Left cardiac atrium (tissue), 4 donors: ENCODE data around the gene SHTN1. TPM values are rescaled to one million over a fixed set of nuclear protein-coding genes. Genes with fewer than 3 reads are reported as not detected.
A peak's percentile ranks its signal among the peaks of the same experiment; 100 is the strongest.

ENCODE experiments used
- ATAC-seq, 2 donors: fragments of 200-7000 bp; cut with Tn5 transposase; one replicate each; pipeline ENCODE4 v1.9.1; 2020; ENCODE audit warnings: mild to moderate bottlenecking in 2 of 2, moderate library complexity in 2 of 2
- DNase-seq: peaks from one replicate; pipeline ENCODE4 v3.0.0-alpha.2; 2020
- intact Hi-C, 2 donors: fragments of 100-400 bp; cut with DNase I; formaldehyde crosslinking; loops; one replicate each; pipeline versions ENCODE4 v1.14.1 to v1.15.1; 2022 to 2023
- long read RNA-seq: library from polyadenylated mRNA; unstranded; transcript quantifications from one replicate; pipeline ENCODE4 v2.0.0, GENCODE V29; 2021
- total RNA-seq, 2 donors: library from RNA; stranded (reverse); fragmentation: NEBNext Ultra II Directional; extraction: Animal tissue kit (Norgen Biotek cat#: 25700); gene quantifications; one replicate each; pipeline ENCODE4 v1.2.1, GENCODE V29; 2021
- donor health status: DM: no; HTN: yes; CAD: no.
- donor health status: DM: no; HTN: yes; CAD: no; lungs with severe emphysema.
- donor health status: DM: yes; HTN: yes; CAD: no.
- donor health status: Dilated cardiomyopathy.

Gene SHTN1, protein sequence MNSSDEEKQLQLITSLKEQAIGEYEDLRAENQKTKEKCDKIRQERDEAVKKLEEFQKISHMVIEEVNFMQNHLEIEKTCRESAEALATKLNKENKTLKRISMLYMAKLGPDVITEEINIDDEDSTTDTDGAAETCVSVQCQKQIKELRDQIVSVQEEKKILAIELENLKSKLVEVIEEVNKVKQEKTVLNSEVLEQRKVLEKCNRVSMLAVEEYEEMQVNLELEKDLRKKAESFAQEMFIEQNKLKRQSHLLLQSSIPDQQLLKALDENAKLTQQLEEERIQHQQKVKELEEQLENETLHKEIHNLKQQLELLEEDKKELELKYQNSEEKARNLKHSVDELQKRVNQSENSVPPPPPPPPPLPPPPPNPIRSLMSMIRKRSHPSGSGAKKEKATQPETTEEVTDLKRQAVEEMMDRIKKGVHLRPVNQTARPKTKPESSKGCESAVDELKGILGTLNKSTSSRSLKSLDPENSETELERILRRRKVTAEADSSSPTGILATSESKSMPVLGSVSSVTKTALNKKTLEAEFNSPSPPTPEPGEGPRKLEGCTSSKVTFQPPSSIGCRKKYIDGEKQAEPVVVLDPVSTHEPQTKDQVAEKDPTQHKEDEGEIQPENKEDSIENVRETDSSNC
- 10 to 100 TPM in 1 of 2 donors, 1 to 10 TPM in 1; 7.0 to 10.7 TPM for total RNA-seq
- long read RNA-seq, full-length matches to known transcripts: 6 of 6 reads
- long read RNA-seq, partial matches to known transcripts: 0 of 6 reads
- long read RNA-seq, other reads (novel, unspliced or antisense): 0 of 6 reads

DNA sequence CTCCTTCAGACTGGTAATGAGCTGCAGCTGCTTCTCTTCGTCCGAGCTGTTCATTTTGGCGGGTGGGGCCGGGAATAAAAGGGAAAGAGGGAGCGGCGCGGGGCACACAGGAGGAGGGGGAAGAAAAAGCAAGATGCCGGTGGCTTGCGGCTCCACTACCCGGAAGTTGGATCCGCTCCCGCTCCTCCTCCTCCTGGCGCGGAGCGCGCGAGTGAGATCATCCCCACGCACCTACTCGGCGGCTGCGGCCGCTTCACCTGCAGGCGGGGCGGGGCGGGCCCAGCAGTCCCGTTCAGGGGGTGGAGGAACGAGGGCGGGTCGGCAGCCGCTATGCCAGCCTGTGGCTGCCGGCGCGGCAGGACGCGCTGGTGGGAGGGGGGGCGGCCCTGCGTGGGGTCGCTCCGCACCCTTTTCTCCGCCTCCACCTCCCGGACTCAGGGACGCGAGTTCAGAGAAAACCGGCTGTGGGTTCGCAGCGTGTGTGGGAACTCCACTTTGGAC, at the start of gene SHTN1:
Gene SHTN1 (minus strand): TSS at position 162 of the 501 bp plus-strand sequence. CDS start 108 bp downstream, at position 54.
- DNase-seq (peak; percentile 65), ATAC-seq (peak; percentile 82 to 95)
- intact Hi-C loops: loop anchor here in 1 of 2 donors (5.0 kb wide), 1 partner anchor 198 kb away; no protein-coding TSS in a partner anchor

DNA sequence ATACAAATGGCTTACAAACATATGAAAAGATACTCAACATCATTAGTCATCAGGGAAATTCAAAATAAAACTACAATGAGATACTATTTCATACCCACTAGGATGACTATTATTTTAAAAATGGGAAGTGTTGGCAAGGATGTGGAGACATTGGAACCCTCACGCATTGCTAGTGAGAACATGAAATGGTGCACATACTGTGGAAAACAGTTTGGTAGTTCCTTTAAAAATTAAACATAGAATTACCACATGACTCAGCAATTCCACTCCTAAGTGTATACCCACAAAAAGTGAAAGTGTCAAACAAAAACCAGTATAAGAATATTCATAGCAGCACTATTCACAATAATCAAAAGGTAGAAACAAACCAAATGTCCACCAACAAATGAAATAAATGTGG, 48.5 kb upstream of the SHTN1 start:
- intact Hi-C loops: no loop called here
- ATAC-seq (no peak), DNase-seq (no peak)

DNA sequence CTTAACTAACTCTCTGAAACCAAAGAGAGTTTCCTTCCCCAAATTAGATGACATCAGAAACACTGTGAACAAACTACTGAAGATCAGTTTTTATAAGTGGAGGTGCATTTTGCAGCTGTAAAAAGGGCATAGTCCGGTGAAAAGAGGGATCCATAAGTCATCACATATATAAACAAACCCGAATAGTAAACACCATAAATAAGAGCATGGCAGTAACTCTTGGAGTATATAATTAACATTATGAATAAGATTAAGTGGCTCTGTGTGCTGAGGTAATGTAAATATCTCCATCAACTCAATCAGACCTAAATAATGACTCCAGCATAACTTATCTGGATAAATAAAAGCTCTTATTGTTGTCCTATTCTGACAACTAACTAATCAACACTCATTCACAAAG, 43.0 kb upstream of the SHTN1 start:
- ATAC-seq: no peak
- DNase-seq: no peak
- intact Hi-C loops: no loop called here

DNA sequence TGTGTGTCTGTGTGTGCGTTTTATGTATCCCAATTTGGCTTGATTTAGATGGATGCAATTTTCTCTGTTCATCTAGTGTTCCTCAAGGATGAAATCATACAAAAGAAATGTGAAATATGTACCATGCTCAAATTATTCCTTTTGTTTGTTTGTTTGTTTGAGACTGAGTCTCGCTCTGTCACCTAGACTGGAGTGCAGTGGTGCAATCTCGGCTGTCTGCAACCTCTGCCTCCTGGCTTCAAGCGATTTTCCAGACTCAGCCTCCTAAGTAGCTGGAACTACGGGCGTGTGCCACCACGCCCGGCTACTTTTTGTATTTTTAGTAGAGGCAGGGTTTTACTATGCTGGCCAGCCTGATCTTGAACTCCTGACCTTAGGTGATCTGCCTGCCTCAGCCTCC, 11.3 kb upstream of the SHTN1 start:
- ATAC-seq (no peak), DNase-seq (no peak)
- intact Hi-C loops: no loop called here

DNA sequence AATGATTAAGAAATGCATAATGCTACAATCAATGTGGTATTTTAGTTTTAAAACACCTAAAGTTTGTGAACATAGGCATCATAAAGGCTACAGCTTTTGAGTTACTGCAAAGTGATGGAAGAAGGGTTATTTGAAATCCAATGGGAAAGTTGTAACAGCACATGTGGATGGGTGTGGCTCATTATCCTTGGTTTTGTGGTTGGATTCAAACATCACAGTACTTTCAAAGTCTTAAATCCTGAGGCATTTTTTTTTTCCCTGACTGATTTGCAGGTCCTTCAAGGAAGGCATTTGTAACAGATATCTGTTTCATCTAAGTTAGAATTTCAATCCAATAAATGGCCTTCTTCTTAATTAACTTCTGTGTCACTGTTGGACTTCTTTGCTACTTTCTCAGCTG, 9.8 kb upstream of the SHTN1 start:
- ATAC-seq (no peak), DNase-seq (no peak)
- intact Hi-C loops: no loop called here

DNA sequence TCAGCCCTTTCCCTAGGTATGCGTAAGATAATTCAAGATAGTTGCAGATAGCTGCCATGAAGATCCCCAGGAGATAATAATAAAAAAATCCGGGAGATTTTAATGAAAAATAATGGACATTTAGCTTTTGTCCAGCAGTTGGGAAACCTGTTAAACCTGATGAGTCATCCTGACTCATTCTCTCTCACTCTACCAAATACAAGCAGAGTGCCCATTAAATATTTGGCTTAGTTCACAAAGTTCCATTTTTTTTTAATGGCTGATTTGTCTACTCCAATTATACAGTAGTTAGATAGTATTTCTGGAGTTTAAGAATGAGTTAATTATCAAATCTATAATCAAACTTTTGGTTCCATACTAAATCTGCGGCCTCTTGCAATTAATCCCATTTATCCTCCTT, 2.1 kb upstream of the SHTN1 start:
- intact Hi-C loops: loop anchor here in 1 of 2 donors (5.0 kb wide), 1 partner anchor 200 kb away; no protein-coding TSS in a partner anchor
- DNase-seq (no peak), ATAC-seq (no peak)

DNA sequence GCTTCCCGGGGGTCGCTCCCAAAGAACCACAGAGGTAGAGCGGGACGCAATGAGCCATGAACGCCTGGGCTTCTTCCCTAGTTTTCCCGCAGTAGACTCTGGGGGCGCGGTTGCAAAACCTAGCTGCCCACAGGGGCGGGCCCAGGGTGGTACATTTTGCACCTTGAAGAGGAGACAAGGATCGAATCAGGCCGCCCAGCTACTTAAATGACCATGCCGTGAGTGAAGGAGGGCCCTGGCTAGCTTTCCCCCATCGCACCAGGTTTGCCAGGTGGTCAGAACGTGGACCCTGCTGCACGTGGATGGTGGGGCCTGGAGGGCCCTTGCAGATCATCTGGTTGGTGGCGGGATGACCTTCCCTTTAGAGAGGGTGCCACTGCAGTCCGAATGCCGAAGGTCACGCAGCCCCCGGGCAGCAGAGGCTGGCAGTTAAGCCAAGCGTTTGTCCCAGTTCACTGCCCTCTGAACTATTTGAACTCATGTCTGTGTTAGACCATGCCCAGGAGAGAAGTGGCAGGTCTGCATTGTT, 604 bp upstream of the SHTN1 start:
- intact Hi-C loops: loop anchor here in 1 of 2 donors (5.0 kb wide), 1 partner anchor 198 kb away; no protein-coding TSS in a partner anchor
- ATAC-seq (peak; percentile 21 to 53), DNase-seq (peak; percentile 23)

DNA sequence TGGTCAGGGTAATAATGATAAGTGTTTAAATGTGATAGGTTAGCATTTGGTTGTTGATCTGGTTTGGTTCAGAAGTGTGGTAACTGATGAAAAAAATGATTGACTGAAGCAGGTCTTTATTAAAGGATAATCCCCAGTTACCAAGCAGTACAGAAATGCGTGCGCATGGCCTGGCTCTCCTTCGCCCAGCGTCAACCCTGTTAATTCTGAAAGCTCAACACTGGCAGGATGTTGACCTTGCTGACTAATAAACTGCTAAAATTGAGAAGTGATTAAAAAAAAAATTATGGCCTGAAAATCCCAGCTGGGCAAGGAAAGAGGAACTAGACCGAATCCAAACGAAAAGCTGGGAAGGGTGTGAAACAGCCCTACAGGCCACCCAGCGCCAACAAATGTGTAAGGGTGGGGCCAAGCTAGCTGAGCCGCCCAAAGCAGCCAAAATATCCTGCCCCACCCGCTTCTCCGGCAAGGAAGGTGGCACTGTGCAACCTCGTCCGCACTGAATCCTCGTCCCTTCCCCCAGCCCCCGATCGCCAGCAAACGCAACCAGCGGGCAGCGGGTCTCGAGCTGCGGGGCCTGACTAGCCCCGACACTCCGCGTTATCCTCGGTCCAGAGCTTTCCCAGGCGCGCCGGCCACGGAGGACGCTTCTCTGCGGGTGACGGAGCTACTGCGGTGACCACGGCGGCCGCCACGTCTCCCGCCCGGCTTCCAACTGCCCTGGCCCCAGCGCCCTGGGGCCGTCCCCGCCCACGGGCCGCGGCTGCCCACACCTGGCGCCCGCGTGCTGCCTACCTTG, 561 bp downstream of the SHTN1 start:
- intact Hi-C loops: loop anchor here in 1 of 2 donors (5.0 kb wide), 1 partner anchor 197 kb away; no protein-coding TSS in a partner anchor
- peak; percentile 57 for DNase-seq
- ATAC-seq: peak; percentile 75 to 89

DNA sequence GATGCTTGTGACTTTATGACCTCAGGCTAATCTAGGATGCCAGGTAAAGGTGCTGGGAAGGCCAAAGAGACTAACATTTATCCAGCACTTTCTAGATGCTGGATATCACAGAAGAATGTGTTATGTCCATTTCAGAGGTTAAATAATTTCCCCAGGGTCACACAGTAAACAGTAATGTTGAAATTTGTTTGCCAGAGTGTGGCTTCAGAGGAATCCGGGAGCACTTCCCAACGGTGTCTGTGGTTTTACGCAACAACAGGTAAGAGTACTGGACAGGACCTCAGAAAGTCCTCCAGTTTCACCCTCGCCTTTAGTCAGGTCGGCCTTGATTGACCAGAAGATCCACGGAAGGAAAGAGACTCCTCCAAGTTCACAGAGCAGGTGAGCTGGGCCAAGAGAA, 1.7 kb downstream of the SHTN1 start:
- intact Hi-C loops: no loop called here
- no peak for DNase-seq
- no peak for ATAC-seq

DNA sequence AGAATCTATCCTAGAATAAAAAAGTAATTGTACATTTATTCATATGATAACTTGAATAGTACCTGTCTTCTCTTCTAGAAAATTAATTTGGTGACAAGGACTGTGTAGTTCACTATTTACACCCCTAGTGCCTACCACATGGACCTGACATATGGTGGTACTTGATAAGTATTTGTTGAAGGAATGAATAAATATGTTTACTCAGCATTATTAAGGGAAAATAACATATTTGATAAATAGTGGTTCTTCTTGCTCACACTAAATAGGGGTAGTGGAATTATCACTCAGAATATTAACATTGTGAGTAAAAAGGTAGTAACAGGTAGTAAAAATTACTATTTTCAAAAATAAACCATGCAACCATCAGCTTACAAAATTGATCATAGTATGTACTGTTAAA, 2.8 kb downstream of the SHTN1 start:
- ATAC-seq: no peak
- intact Hi-C loops: no loop called here

DNA sequence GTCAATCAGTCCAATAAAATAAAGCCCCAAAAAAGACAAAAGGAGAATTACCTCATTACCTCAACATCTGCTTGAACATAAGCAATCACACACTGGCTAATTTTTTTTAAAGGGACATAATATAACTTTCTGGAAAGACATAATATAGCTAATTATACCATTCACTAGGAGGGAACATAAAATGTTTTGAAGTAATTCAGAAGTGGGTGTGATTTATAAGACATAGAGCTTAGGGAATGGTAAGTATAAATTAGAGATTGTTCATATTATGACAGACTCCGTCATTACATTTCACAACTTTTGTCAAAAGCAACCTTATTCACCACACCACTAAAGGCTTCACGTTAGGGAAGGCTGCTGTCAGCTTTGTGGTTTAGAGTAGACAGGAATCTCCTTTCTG, 3.8 kb downstream of the SHTN1 start:
- ATAC-seq (no peak), DNase-seq (no peak)
- intact Hi-C loops: no loop called here

More for the DNA sequence above, 2.8 kb downstream of the SHTN1 start:
- DNase-seq: no peak

DNA sequence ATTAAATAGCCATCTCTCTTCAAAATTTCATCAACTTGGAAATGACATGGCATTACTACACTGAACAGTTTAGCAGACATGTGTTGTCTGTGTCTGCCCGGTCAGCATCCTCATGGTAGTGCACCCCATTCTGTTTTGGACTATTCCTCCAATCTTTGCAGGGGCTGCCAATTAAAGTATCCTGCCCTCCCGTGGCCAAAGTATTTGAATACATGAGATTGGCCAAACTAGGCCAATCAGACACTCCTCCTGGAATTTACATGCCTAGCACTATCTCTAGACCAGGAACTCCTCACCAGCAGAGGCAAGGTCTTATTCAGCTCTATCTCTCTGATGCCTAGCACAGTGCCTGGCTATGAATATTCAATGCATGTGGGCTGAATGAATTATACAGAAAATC, 4.4 kb downstream of the SHTN1 start:
- ATAC-seq (no peak), DNase-seq (no peak)
- intact Hi-C loops: no loop called here

DNA sequence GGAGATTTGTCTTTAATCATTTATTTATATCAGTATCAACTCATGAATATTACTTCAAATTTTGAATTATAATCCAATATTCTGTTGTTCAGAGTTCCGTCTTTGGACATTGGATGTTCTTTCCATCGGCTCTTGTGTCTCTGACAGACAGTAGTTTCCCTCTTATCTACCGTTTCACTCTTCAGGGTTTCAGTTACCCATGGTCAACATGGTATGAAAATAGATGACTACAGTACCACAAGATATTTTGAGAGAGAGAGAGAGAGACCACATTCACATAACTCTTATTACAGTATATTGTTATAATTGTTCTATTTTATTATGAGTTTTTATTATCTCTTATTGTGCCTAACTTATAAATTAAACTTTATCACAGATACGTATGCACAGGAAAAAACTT, 6.8 kb downstream of the SHTN1 start:
- ATAC-seq: no peak

DNA sequence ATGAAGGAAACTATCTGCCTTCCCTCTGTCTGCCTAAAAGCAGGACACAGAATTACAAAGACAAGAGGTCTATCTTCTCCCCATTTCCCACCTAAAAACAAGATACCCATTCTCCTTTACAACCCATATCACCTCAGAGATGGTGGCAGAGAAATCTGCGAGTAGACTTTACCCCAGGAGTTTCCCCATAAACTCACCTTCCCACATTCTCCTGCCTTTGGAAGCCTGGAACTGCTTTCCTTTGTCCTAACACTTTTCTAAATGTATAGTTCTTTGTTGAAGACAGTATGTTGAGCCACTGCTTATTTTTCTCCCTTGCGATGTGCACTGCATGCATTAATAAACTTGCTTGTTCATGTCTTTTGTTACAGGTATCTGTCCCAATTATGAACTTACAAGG, 8.0 kb downstream of the SHTN1 start:
- intact Hi-C loops: loop anchor here in 1 of 2 donors (10.0 kb wide), 1 partner anchor 172 kb away; no protein-coding TSS in a partner anchor
- DNase-seq (no peak), ATAC-seq (no peak)

More for the DNA sequence above, 6.8 kb downstream of the SHTN1 start:
- DNase-seq: no peak
- intact Hi-C loops: loop anchor here in 1 of 2 donors (10.0 kb wide), 1 partner anchor 173 kb away; no protein-coding TSS in a partner anchor

DNA sequence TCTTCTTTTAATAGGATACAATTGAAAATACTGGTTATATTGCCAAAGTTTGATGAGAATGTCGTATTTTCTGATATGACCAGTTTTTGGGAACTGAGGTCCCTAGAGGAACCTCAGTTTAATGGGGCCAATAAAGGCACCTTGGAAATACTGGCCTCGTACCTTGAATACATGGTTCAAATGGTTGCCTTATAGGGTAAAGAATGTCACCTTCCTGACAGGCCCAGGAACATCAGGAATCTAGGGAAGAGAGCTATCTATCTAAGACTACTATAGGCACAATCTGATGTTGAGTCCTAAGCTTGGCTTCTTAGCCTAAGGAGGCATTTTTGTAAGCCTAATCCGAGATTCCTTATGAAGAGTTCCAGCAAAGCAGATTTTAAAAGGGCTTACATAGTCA, 9.3 kb downstream of the SHTN1 start:
- DNase-seq (no peak), ATAC-seq (no peak)
- intact Hi-C loops: loop anchor here in 1 of 2 donors (10.0 kb wide), 1 partner anchor 171 kb away; no protein-coding TSS in a partner anchor

DNA sequence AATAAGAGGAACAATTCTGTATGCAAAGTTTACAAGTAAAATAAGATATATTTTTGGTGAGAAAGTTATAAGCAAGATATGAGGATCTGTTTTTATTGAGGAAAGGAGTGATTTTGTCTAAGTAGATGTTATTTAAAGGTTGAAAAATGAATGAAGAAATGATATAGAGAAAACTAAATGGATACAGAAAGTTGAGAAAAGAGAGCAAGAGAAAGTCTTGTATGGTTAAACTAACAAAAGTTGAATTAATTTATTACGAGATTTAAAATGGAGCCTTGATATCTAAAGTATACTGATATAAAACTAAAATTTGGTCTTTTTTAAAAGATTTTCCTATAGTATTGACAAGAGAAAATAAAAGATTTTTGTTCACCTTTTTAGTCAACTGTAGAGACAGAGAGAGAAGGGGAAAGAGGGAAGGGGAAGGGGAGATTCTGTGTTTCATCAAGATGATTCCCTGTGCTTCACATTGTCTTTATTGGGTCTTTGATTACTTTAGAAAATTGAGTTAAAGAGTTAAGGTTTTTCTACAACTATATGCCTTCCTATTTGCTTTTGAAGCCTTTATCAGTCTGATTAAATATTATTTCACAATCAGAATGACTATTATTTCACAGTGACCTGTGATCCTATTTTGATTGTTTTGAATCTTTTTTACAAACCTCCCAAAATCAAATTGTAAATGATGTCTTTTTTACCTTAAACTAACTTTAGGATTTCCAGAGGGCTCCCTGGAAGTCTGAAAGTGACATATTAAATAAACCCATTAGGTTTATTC, 10.7 kb downstream of the SHTN1 start:
- intact Hi-C loops: loop anchor here in 1 of 2 donors (10.0 kb wide), 1 partner anchor 170 kb away; no protein-coding TSS in a partner anchor
- DNase-seq (no peak), ATAC-seq (no peak)

DNA sequence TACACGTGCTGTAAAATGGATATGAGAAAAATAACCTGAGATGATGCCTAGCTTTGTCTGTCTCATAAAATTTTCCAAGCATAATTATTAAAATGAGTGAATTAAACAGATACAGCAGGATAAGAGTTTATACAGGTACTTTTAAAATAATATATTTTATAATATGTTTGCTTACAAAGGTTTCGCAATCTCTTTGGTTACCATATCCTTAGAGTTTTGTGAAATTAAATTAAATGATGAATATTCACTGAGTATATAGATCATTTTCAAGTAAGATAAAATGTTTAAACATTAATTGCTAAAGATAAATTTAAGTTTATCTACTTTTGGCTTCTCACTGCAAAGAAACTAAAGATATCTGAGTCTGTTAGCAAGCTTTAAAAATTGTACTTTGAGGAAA, 11.4 kb downstream of the SHTN1 start:
- DNase-seq: no peak
- intact Hi-C loops: loop anchor here in 1 of 2 donors (10.0 kb wide), 1 partner anchor 169 kb away; no protein-coding TSS in a partner anchor
- ATAC-seq: no peak

DNA sequence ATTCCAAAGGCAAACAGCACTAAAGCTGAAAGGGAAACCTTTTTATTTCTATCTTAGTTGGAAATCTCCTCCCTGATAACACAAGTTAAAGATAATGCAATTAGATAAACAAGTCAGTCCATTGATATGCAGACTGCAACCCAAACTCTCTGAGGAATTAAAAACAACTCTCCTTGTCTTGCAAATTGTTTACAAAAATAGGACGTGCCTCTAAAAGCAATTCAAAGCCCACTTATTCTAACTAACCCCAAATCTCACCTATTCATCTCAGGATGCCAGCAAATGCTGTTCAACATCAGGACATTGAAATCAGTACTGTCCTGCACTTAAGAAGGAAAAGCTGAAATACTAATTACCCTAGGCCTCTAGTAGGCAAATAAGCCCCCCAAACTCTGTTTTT, 12.8 kb downstream of the SHTN1 start:
- intact Hi-C loops: loop anchor here in 1 of 2 donors (10.0 kb wide), 1 partner anchor 167 kb away; no protein-coding TSS in a partner anchor
- ATAC-seq (no peak), DNase-seq (no peak)
